ENCODE measurements around the gene GMPR2. TPM values are rescaled to one million over a fixed set of nuclear protein-coding genes. Genes with fewer than 3 reads are reported as not detected.

GMPR2 gene
- total and polyA plus RNA-seq, 2 experiments from 2014 or later: 60.6 to 70.6 TPM

DNA sequence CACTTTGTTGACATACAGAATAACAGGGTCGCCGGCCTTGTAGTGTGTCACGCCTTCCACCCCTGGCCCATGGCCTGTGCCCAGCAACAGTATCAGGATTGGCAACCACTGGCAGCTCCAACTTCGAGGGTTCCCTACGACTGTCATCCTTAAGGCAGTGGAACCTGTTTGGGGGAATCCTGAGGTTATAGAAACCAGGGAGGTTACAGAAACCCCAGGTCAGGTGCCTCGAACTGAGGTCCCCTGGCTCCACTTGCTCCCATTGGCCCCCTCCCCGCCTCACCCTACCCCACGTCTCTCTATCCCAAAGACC is 37.9 kb upstream of the GMPR2 start:
- H3K9me3 Mint-ChIP-seq: peaks cover 7% of the 10 kb centered on the region
- Histone ChIP-seq H2AFZ (peak overlapping the region; percentile 90; the same call in 1 of the 2 replicates), H3F3A (replicated peaks; ENCODE audit: low read depth) (peaks cover 18% of the 10 kb centered on the region), H3K27me3 (ENCODE audit: insufficient read depth) (no peaks in the 10 kb centered on the region), H3K79me2 (replicated peaks; ENCODE audit: insufficient read depth) (0 out of 2 replicates have a peak, but pooled peaks cover 5% of the 10 kb centered on the region), H4K20me1 (replicated peaks; ENCODE audit: insufficient read depth) (no peaks in the 10 kb centered on the region; the same call in 1 of the 2 replicates), H3K27ac (ENCODE audit: low read depth) (no peak overlapping the region), H3K4me2 (peak overlapping the region; percentile 90), H3K9me2 (ENCODE audit: insufficient read depth) (no peaks in the 10 kb centered on the region), H3K4me1 (ENCODE audit: insufficient read depth) (peaks cover 6% of the 10 kb centered on the region; the same call in 1 of the 2 replicates), H3K36me3 (ENCODE audit: insufficient read depth) (no peaks in the 10 kb centered on the region), H3K4me3 (peak overlapping the region; percentile 95)
- DNase-seq (ENCODE audit: low spot score) (no peak), ATAC-seq (no peak)
- peak overlapping the region; percentile 91 for H3K4me3 Mint-ChIP-seq
- 0 out of 2 replicates have a peak overlapping the region, but pooled peaks have one; percentile 40 for H3K27ac Mint-ChIP-seq
- peaks cover 49% of the 10 kb centered on the region for H3K36me3 Mint-ChIP-seq (ENCODE audit: low read depth)
- peaks cover 24% of the 10 kb centered on the region for H3K4me1 Mint-ChIP-seq
- TF ChIP-seq ZNF114 (CRISPR knock-in tag; IDR thresholded peaks at IDR 0.05) (no peak), STAT1 (IDR thresholded peaks at IDR 0.05; ENCODE audit: unreplicated experiment) (no peak), NANOG (IDR thresholded peaks at IDR 0.05; ENCODE audit: borderline replicate concordance) (no peak), REST (IDR thresholded peaks at IDR 0.05; ENCODE audit: unreplicated experiment) (no peak), CTCF (conservative IDR thresholded peaks at IDR 0.05; ENCODE audit: low read depth in 2 of 2) (no peak), EZH2phosphoT487 (IDR thresholded peaks at IDR 0.05; ENCODE audit: unreplicated experiment) (no peak), JUNB (IDR thresholded peaks at IDR 0.05; ENCODE audit: unreplicated experiment) (no peak), EZH2 (IDR thresholded peaks at IDR 0.05; ENCODE audit: low read depth, unreplicated experiment) (no peak), POLR2AphosphoS5 (IDR thresholded peaks at IDR 0.05; ENCODE audit: low read depth) (no peak), CREB1 (CRISPR knock-in tag; IDR thresholded peaks at IDR 0.05; ENCODE audit: low read depth) (no peak), ETS1 (IDR thresholded peaks at IDR 0.05) (no peak), ZNF331 (CRISPR knock-in tag; IDR thresholded peaks at IDR 0.05; ENCODE audit: low read depth) (no peak)
- TF ChIP-seq, protein P1, sequence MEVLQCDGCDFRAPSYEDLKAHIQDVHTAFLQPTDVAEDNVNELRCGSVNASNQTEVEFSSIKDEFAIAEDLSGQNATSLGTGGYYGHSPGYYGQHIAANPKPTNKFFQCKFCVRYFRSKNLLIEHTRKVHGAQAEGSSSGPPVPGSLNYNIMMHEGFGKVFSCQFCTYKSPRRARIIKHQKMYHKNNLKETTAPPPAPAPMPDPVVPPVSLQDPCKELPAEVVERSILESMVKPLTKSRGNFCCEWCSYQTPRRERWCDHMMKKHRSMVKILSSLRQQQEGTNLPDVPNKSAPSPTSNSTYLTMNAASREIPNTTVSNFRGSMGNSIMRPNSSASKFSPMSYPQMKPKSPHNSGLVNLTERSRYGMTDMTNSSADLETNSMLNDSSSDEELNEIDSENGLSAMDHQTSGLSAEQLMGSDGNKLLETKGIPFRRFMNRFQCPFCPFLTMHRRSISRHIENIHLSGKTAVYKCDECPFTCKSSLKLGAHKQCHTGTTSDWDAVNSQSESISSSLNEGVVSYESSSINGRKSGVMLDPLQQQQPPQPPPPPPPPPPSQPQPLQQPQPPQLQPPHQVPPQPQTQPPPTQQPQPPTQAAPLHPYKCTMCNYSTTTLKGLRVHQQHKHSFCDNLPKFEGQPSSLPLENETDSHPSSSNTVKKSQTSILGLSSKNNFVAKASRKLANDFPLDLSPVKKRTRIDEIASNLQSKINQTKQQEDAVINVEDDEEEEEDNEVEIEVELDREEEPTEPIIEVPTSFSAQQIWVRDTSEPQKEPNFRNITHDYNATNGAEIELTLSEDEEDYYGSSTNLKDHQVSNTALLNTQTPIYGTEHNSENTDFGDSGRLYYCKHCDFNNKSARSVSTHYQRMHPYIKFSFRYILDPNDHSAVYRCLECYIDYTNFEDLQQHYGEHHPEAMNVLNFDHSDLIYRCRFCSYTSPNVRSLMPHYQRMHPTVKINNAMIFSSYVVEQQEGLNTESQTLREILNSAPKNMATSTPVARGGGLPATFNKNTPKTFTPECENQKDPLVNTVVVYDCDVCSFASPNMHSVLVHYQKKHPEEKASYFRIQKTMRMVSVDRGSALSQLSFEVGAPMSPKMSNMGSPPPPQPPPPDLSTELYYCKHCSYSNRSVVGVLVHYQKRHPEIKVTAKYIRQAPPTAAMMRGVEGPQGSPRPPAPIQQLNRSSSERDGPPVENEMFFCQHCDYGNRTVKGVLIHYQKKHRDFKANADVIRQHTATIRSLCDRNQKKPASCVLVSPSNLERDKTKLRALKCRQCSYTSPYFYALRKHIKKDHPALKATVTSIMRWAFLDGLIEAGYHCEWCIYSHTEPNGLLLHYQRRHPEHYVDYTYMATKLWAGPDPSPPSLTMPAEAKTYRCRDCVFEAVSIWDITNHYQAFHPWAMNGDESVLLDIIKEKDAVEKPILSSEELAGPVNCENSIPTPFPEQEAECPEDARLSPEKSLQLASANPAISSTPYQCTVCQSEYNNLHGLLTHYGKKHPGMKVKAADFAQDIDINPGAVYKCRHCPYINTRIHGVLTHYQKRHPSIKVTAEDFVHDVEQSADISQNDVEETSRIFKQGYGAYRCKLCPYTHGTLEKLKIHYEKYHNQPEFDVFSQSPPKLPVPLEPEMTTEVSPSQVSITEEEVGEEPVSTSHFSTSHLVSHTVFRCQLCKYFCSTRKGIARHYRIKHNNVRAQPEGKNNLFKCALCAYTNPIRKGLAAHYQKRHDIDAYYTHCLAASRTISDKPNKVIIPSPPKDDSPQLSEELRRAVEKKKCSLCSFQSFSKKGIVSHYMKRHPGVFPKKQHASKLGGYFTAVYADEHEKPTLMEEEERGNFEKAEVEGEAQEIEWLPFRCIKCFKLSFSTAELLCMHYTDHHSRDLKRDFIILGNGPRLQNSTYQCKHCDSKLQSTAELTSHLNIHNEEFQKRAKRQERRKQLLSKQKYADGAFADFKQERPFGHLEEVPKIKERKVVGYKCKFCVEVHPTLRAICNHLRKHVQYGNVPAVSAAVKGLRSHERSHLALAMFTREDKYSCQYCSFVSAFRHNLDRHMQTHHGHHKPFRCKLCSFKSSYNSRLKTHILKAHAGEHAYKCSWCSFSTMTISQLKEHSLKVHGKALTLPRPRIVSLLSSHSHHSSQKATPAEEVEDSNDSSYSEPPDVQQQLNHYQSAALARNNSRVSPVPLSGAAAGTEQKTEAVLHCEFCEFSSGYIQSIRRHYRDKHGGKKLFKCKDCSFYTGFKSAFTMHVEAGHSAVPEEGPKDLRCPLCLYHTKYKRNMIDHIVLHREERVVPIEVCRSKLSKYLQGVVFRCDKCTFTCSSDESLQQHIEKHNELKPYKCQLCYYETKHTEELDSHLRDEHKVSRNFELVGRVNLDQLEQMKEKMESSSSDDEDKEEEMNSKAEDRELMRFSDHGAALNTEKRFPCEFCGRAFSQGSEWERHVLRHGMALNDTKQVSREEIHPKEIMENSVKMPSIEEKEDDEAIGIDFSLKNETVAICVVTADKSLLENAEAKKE (CRISPR knock-in tag; IDR thresholded peaks at IDR 0.05): no peak
- peaks cover 11% of the 10 kb centered on the region for H3K27me3 Mint-ChIP-seq (ENCODE audit: insufficient read depth, low read depth, poor library complexity)
